Measurements from ENCODE around the gene RAB36.

RAB36 gene

DNA sequence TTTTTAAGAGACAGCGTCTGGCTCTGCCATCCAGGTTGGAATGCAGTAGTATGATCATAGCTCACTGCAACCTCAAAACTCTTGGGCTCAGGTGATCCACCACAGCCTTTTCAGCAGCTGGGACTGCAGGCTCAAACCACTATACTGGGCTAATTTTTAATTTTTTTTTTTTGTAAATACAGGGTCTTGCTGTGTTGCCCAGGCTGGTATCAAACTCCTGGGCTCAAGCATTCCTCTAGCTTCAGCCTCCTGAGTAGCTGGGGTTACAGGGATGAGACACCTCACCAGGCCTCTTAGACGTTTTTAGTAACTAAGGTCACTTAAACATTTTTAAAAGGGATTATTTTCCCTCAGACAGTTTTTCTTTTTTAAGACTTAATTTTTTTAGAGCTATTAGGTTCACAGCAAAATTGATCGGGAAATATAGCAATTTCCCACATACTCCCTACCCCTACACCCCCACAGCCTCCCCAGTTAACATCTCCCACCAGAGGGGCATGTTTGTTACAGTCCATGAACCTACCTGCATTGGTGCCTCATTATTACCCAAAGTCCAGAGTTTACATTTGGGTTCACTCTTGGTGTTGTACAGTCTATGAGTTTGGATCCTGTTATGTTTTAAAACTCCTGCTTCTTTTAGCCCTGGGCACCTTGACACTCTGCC, 39.0 kb downstream of the RAB36 start:
- DNase-seq = no peak

DNA sequence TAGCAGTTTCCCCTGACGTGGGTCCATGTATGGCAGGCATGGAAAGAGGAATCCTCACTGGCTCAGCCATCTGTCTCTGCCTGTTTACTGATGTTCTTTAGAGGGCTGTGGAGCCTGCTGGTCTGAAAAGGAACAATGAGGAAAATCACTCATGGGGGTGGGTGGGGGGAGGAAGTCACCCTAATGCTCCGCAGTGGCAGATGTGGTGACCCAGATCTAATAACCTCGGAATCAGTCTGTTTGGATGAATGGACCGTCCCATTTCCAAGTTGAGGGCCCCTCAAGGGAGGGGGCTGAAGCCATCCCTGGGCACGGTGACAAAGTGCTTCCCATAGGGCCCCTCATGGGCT, 39.5 kb downstream of the RAB36 start:
- no peak for DNase-seq

DNA sequence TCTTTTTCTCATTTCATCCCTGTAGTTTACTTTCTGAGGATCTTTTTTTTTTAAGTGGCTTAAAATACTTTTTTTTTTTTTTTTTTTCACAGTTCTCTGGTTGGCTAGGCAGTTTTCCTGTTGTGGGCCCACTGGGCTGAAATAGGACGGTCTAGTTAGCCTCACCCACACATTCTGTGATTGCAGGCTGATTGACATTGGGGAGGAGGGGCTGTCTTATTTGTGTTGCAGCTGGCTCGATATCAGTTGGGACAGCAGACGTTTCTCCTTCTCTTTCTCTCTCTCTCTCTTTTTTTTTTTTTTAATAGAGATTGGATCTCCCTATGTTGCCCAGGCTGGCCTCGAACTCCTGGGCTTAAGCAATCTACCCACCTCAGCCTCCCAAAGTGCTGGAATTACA, 41.9 kb downstream of the RAB36 start:
- no peak for DNase-seq

DNA sequence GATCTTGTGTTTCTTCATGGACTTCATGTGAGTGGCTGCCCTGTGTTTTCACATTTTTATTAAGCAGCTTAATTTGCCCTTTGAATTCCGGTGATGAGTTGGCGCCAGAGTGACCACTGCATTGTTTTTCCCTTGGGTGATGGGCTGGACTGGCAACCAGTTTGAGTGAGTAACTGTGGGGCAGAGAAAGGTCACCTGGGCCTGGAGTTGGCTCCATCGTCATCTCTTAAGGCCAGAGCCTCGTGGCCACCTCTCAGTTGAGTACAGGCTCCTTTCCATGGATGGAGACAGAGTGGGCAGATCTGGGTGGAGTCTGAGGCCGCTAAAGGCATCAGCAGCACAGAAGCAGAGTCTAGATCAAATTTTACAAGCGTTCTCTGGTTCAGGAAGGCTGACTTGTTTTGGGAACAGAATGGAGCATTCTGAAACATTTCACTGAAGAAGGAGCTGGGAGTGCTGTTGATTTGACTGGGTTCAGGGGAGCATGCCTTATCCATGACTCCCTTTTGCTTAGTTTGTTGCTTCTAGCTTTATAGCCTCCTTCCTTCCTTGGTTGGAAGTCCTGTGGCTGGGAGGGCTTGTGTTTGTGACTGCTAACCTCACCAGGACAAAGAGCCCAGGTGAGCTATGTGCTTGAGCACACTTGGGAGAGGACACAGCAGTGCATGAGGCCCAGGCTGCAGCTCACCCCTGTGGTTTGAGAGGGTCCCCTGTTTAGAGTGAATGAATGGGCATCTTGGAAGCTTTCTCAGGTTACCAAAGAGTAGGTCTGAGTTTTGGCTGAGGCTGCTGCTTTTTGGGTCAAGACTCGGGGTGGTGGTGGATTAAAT, 42.8 kb downstream of the RAB36 start:
- no peak for DNase-seq

DNA sequence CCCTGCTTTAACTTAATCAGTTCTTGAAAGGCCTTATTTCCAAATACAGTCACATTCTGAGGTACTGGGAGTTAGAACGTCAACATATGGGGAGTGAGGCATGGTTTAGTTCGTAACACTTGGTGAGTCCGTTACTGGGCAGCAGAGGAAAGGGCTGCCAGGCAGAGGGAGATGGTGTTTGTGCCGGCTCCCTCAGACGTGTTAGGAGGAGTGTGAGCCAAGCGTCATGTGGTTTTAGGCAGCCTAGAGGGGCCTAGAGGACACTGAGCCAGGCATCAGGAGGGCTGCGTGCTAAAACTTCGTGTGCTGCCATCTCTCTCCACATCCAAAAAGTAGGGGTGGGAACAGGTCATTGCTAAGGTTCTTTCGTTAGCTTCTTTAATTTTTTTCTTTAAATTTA, 45.2 kb downstream of the RAB36 start:
- DNase-seq = no peak

DNA sequence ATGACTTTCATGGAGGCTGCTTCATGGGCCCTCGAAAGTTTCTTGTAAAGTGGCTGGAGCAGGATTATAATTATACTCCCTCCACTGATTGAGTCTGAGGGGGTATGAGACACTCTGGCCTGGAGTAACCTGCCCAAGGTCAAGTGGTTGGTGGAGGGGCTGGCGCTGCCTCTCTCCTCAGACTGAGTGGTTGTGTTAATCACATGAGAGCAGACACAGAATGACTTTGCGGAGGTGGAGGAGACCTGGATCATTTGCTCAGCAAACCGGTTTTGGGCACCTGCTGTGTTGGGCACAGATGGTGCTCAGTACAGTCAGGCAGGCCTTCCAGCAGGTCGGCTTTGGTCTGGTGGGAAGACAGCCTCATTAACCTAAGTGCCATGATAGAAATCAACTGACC, 46.9 kb downstream of the RAB36 start:
- no peak for DNase-seq

DNA sequence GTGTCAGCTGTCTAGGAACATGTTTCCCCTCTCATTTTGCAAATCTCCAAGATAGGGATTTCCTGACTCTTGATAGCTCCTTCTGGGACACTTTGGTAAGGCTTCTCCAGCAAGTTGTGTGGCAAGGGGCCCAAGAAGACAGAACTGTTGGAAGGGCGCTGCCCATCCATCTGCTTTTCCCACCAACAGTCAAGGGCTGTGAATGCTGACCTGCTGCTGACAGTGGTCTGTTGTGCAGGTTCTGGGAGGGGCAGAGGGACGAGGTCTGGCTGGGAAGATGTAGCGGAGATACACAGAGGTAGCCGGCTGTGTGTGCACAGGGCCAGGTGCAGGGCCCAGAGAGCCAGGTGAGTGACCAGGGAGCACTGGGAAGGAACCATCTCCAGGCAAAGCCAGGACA, 47.3 kb downstream of the RAB36 start:
- no peak for DNase-seq

DNA sequence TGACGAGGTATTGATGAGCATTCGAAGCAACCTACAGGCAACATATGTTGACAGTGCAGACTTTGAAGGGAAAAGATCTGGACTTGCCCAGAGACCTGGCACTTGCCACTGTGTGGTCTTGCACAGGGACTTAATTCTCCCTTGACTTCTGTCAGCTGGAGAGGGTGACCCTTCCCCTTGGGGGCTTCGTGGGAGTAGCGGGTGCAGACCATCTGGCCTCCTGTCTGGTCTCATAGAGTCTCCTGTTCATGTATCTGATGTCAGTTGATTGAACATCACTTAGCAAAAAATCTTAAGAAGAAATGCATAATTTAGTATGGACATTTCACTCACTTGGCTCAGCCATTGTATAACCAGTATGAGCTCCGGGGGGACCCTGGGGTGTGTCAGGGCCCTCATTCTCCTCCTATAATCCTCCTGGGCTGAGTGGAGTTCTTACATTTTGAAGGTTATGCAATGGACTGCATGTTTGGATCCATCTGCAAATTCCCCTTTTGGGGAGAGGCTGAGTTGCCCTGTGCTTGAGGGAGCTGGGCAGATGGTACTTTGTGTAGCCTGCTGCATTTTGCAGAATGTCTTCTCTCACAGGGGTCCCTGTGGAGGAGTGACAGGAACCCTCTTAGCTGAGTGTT, 48.0 kb downstream of the RAB36 start:
- no peak for DNase-seq

DNA sequence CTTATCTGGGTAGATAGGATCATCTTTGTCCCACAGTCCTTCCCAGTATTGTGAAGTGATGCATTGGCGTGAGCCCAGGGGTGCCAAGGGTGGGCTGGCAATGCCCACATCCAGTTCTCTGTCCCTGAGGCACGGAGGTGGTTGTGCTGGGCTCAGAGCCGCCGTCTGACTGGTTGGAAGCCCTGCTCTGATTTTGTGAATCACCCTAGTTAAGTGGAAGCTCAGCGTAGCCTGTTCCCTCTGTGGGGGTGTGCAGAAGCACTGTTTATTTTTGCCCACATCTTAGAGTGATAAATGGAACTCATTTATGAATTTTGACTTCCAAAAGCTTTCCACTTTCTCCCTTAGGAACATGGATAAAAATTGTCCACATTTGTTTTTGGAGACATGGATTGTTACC, 48.6 kb downstream of the RAB36 start:
- DNase-seq = no peak

DNA sequence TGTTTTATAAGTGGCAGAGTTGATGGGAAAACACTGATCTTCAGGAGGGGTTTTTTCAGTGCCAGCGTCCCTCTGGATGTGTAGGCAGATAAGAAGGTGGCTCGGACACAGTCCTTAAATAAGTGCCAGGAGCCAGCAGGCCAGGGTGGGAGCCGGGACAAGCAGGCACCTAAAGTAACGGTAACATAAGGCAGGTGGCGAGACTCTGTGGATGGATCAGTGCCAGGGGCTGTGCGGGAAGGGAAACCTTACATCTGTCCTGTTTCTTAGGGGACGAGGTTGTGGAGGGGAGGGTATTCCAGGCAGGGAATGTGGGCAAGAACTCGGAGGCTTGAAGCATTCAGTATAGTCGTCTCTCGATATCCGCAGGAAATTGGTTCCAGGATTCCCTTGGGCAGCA, 50.9 kb downstream of the RAB36 start:
- DNase-seq = no peak

DNA sequence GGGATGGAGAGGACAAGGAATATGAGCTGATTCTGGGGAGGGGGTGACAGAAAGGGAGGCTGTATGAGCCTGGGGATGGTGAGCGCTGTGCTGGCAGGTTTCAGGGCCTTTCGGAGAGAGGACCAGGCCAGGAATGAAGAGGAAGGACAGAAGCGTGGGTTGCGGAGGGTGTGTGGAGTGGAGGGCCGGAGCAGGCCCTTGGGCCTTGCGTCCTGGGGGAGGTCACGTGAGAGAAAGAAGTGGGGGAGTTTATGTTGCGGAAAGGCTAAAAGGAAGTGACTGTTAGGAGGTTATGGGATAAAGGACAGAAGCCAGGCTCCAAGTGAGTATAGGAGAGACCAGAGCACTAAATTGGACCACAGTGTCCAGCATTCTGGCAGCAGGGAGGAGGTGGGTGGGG, 52.6 kb downstream of the RAB36 start:
- DNase-seq = no peak

DNA sequence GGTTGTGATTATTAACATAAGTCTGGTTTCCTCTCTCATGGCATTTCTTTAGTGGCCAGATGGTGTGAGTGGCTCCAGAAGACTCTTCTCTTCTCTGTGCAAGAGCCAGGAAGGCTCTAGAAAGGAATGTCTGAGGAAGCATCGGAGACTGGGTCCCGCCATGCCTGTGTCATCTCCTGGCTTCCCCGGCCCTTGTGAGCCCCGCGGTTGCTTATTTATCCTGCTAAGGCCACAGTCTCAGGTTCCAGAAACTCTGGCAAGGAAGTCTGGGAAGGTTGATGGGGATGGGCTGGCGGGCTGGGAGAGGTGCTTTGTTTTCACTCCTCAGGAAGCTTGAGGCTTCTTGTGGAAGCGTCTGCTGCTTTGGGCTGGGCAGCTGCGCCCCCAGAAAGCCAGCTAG, 53.9 kb downstream of the RAB36 start:
- DNase-seq = no peak

DNA sequence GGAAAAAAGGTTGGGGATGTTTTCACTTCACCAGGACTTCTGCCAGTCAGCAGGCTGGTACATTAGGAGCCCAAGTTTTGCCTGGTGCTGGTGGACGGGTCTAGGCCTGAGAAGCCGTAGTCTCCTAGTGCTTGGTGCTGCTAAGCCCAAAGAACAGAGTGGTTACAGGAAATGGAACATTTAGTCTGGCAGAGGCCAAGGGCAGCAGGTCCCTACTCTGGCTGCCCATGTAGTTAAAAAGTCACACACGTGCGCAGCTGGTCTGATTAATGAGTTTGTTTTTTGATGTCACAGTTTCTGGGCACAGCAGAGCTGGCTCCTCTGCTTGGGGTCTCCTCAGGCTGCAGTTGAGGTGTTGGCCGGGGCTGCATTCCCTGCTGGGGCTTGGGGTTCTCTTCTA, 55.6 kb downstream of the RAB36 start:
- DNase-seq = no peak

DNA sequence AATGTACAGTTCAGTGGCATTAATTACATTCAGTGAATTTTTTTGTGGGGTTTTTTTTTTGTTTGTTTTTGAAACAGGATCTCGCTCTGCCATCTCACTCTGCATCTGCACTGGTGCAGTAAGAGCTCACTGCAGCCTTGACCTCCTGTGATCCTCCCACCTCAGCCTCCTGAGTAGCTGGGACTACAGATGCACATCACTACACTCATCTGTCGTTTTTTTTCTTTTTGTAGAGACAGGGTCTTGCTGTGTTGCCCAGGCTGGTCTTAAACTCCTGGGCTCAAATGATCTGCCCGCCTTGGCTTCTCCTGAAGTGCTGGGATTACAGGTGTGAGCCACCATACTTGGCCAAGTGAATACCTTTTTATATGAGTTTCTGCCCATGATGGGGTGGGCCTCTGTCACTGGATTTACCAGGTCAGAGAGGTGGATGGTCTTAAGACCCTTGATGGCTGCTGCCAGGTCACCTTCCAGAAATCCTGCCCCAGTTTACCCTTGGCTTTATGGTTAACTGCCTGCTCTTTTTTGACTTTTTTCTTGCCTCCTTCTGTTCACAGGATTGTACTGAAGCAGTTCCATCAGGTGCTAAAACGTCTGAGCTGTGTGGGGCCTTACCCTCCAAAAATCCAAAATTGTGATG, 57.7 kb downstream of the RAB36 start:
- no peak for DNase-seq

DNA sequence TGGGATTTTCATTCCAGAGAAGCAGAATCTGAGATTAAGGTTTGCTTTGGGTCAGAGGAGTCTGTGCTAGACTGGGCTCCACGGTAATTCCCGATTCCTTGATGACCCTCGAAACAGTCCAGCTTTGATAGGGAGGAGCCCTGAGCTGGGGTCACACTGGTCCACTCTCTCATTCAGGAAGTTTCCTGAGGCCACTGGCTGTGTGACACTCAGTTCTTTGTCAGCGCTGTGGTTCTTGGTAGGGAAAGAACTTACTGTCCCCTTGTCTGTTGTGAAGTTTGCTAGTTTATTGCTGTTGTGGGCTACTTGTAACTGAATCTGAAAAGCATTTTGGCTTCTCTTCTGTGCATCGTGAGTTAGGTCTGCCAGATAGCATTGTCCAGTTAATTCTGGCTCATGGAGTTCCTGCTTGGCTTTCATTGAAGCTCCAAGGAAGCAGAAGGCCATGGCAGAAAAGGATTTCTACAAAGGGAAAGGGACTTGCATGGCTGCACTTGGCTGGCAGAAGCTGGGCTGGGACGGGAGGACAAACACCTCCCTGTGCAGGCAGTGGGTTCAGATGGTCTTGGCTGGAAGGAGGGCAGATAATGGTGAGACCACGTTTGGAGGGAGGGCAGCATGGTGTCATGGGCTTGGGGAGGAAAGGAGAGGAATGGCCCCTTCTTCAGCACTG, 58.3 kb downstream of the RAB36 start:
- DNase-seq = no peak

DNA sequence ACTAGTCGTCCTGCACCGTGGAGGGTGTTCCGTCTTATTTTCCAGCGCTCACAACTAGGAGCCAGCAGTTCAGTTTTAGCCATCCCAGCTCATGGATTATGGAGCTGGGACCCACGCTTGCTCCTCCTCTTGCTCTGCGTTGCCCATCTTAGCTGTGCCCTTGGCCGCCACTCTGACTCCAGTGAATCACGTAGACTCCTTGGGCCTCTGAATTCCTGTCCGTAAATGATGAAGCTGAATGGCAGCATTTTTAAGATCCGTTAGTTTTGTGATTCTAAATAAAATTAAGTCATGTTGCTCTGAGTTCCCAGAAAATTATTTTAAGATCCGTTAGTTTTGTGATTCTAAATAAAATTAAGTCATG, 58.8 kb downstream of the RAB36 start:
- DNase-seq = no peak

DNA sequence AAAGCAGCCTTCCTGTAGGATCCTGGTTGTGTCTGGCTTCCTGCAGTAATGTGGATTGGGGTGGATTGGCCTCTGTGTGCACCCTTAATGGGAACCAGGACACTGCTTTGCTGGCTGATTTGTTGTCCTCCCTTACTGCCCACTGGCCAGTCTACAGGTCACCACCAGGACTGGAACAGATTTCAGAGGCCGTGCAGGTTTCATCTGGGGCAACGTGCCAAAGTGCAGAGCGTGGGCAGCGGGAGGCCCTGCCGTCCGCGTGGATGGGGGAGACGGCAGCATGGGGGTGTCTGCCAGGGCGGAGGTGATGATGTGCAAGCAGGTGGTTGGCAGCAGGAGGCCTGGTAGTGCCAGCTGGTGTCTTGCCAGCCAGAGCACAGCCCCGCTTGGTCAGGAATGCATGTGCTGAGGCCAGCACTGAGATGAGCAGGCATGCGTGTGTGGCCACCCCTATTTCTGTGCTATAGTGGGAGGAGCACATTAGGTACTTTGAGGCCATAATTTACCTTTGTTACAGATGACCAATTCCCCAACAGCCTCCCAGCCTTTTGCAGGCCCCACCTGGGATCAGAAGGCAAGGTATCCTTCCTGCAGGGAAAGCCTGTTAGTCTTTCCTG, 59.4 kb downstream of the RAB36 start:
- DNase-seq = no peak

DNA sequence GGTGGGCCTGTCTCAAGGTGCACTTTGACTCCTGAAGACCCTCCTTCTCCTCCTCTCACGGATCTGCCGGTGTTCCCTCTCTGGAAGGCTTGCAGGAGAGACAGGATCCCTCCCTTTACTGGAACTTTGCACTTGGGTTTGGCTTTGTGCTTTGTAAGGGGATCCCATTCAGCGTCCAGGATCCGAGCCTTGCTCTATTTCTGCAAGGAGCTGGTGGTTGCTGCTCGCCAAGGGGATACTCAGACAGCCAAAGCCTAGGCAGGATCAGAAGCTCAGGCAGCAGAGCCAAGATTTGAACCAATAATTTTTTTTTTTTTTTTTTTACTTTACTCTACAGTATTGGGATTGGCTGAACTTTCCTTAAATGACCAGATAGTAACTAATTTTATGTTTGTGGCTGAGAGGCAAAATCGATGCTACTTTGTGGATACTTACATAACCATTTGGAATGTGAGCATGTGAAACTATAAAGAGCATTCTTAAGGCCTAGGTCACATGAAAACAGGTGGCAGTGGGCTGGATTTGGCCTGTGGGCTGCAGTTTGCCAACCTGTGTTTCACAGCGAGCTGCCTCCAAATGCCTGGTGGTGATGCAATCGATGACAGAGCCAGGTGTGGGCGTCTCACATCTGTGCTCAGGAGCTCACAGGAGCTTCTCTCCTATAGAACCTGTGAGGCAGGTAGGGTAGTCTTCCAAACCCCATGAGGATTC, 60.2 kb downstream of the RAB36 start:
- no peak for DNase-seq

DNA sequence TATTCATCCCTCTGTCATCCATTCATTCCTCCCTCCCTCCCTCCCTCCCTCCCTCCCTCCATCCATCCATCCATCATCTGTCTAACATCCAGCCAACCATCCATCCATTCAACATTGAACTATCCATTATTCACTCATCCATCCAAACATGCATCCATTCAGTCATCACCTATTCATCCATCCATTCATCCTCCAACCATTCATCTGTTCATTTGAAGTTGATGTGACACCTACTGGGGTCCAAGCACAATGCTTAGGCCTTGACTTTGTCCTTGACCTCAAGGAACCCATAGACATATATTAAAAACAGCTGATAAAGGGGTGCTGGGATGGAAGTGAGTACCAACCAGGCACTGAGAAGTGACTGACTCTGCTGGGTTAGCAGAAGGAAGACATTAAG, 61.6 kb downstream of the RAB36 start:
- no peak for DNase-seq

DNA sequence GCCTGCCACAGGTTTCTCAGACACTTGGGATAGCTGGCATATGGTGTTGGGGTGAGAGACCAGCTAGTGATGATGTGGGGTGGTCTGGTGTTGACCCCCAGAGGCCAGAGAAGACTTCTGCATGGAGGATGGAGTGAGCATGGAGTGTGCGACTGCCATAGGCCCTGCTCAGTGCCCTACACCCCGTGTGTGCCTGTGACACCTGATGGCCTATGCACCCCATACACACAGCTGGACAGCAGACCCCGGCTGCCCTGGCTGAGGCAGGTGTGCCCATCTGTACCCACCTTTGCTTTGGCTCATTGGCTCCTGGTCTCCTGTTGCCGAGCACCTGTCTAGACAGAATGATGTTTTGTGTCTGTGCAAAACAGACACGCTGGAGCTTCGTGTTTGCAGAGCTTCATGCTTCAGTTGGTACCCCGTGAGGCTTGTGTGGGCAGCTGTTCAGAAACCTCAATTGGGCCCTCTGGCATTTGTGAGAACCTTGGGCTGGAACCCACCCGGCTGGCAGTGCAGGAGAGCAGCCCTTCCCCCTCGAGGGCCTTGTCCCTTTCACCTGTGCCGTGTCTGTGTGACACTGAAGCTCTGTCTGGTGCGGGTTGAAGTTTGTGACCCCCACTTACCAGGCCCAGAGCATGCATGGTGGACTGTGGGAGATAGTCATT, 62.6 kb downstream of the RAB36 start:
- DNase-seq = no peak

DNA sequence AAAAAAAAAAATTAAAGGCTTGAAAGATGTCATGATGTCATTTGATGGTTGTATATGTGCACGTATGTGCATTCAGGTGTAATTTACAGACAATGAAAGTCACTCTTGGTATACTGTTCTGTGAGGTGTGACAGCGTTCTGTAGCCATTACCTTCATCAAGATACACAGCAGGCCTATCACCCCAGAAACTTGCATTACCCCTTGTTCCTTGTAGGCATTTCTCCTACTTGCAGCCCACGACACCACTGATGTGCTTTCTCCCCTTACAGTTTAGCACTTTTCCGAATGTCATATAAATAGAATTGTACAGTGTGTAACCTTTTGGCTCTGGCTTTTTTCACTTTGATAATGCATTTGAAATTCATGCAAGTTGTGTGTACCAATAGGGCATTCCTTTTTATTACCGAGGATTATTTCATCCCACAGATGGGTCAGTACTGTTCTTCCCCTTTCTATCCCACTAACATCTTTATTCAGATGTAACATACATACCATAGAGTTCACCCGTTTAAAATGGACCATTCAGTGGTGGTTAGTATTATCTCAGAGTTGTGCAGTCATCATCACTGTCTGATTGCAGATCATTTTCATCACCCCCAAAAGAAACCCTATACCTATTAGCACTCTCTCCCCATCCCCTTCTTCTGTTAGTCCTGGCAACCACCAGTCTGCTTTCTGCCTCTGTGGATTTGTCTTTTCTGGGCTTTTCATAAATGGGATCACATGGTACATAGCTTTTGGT, 65.3 kb downstream of the RAB36 start:
- no peak for DNase-seq

All from KG1 (cell line).